Mesenchymal stem cell (in vitro differentiated cells and primary cell): ENCODE results near the gene PIGN.

Source experiments
- DNase-seq: peaks from one replicate; pipeline ENCODE4 v3.0.0-alpha.2; 2013
- H2AFZ ChIP-seq: one replicate; pipeline ENCODE4 v1.6.1; 2013; ENCODE audit warnings: low read depth, mild to moderate bottlenecking, control low read depth, inconsistent platforms, low read length, moderate library complexity
- H2AK5ac ChIP-seq: 2 replicates; pipeline ENCODE4 v1.6.1; 2013; ENCODE audit warnings: low read length, moderate library complexity, mild to moderate bottlenecking, inconsistent platforms; ENCODE audit not compliant: severe bottlenecking
- H2BK120ac ChIP-seq: one replicate; pipeline ENCODE4 v1.6.1; 2013; ENCODE audit warnings: low read depth, mild to moderate bottlenecking, inconsistent platforms, low read length, moderate library complexity
- H2BK12ac ChIP-seq, 2 experiments: one replicate each; pipeline ENCODE4 v1.6.1; 2013; ENCODE audit warnings: inconsistent platforms in 2 of 2, low read length in 2 of 2, mild to moderate bottlenecking in 2 of 2, moderate library complexity in 2 of 2, control low read depth in 1 of 2
- H2BK15ac ChIP-seq: one replicate; pipeline ENCODE4 v1.6.1; 2013; ENCODE audit warnings: mild to moderate bottlenecking, low read depth, inconsistent platforms; ENCODE audit not compliant: poor library complexity, severe bottlenecking
- H2BK5ac ChIP-seq: 2 replicates; pipeline ENCODE4 v1.6.1; 2013; ENCODE audit warnings: low read depth, mild to moderate bottlenecking, low read length, control low read depth, inconsistent platforms; ENCODE audit not compliant: poor library complexity, severe bottlenecking
- H3K14ac ChIP-seq, 2 experiments: one replicate each; pipeline ENCODE4 v1.6.1; 2013; ENCODE audit warnings: inconsistent platforms in 2 of 2, low read length in 2 of 2, control low read depth in 1 of 2, mild to moderate bottlenecking in 1 of 2, moderate library complexity in 1 of 2
- H3K18ac ChIP-seq, 2 experiments: one replicate each; pipeline ENCODE4 v1.6.1; 2013; ENCODE audit warnings: inconsistent platforms in 2 of 2, low read length in 2 of 2, control low read depth in 1 of 2, low read depth in 1 of 2, mild to moderate bottlenecking in 1 of 2
- H3K23ac ChIP-seq, 2 experiments: one replicate each; pipeline ENCODE4 v1.6.1; 2013; ENCODE audit warnings: inconsistent platforms in 2 of 2, low read length in 2 of 2, mild to moderate bottlenecking in 2 of 2, moderate library complexity in 2 of 2, control low read depth in 1 of 2
- H3K27ac ChIP-seq: 2 replicates; pipeline ENCODE4 v1.5.1; 2013; ENCODE audit warnings: mild to moderate bottlenecking, moderate library complexity, low read length, control low read depth, inconsistent platforms; ENCODE audit not compliant: poor library complexity, severe bottlenecking
- H3K27me3 ChIP-seq, 2 experiments: 2 replicates each; pipeline versions ENCODE4 v1.6.1 to v1.7.0; 2013; ENCODE audit warnings: low read length in 2 of 2, mild to moderate bottlenecking in 2 of 2, moderate library complexity in 2 of 2, control low read depth in 1 of 2, inconsistent platforms in 1 of 2; ENCODE audit not compliant: control insufficient read depth in 1 of 2, insufficient read depth in 1 of 2
- H3K36me3 ChIP-seq, 2 experiments: 2 replicates each; pipeline versions ENCODE4 v1.6.1 to v1.7.0; 2013; ENCODE audit warnings: low read length in 2 of 2, control low read depth in 1 of 2, inconsistent platforms in 1 of 2, low read depth in 1 of 2, mild to moderate bottlenecking in 1 of 2; ENCODE audit not compliant: insufficient read depth in 2 of 2, control insufficient read depth in 1 of 2
- H3K4ac ChIP-seq, 2 experiments: one replicate each; pipeline ENCODE4 v1.6.1; 2013; ENCODE audit warnings: inconsistent platforms in 2 of 2, low read length in 2 of 2, mild to moderate bottlenecking in 2 of 2, moderate library complexity in 2 of 2, control low read depth in 1 of 2, low read depth in 1 of 2
- H3K4me1 ChIP-seq: 2 replicates; pipeline ENCODE4 v1.6.1; 2013; ENCODE audit warnings: low read depth, low read length, control low read depth; ENCODE audit not compliant: control insufficient read depth, insufficient read depth
- H3K4me2 ChIP-seq: 2 replicates; pipeline ENCODE4 v1.6.1; 2013; ENCODE audit warnings: low read length, mild to moderate bottlenecking, inconsistent platforms; ENCODE audit not compliant: poor library complexity, severe bottlenecking
- H3K4me3 ChIP-seq, 2 experiments: 2 replicates each; pipeline versions ENCODE4 v1.5.1 to v1.7.0; 2013; ENCODE audit warnings: low read length in 2 of 2, mild to moderate bottlenecking in 2 of 2, control low read depth in 1 of 2, low read depth in 1 of 2; ENCODE audit not compliant: insufficient read depth in 1 of 2
- H3K79me1 ChIP-seq: replicated peaks from 2 replicates; pipeline ENCODE4 v1.6.1; 2013; ENCODE audit warnings: mild to moderate bottlenecking, control low read depth, low read length, inconsistent platforms; ENCODE audit not compliant: poor library complexity, severe bottlenecking
- H3K9ac ChIP-seq: 2 replicates; pipeline ENCODE4 v1.7.0; 2013; ENCODE audit warnings: mild to moderate bottlenecking, low read length, moderate library complexity
- H3K9me3 ChIP-seq: 2 replicates; pipeline ENCODE4 v1.7.0; 2013; ENCODE audit warnings: mild to moderate bottlenecking, low read length; ENCODE audit not compliant: control insufficient read depth
- H4K8ac ChIP-seq: one replicate; pipeline ENCODE4 v1.6.1; 2013; ENCODE audit warnings: inconsistent platforms, mild to moderate bottlenecking, low read length, moderate library complexity
- H4K91ac ChIP-seq: one replicate; pipeline ENCODE4 v1.6.1; 2013; ENCODE audit warnings: mild to moderate bottlenecking, low read length, inconsistent platforms
- WGBS: methylation state at CpG from one replicate; pipeline ENCODE4 v1.1.7; 2013; ENCODE audit warnings: mixed read lengths; 5-methylcytosine and 5-hydroxymethylcytosine counted together

PIGN gene

DNA sequence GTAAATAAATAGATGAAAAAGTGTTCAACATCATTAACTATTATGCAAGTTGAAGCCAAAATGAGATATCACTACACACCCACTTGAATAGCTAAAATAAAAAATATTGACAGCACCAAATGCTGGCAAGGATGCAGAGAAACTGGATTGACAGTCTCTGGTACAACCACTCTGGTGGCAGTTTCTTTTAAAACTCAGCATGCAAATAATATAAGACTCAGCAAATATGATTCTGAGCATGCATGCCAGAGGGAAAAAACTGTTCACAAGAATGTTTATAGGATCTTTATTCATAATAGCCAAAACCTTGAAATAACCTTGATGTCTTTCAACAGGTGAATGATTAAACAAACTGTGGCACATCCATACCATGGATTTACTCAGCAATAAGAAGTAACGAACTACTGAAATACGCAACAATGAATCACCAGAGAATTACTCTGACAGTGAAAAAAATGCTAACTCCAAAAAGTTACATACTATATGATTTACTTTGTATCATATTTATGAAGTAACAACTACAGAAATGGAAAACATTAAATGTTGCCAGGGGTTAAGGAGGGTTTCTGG, 131.8 kb downstream of the PIGN start:
- Histone ChIP-seq H3K27ac (no peak overlapping the region), H3K23ac (no peak overlapping the region), H3K9me3 (peaks cover 5% of the 10 kb centered on the region), H3K79me1 (no peaks in the 10 kb centered on the region), H3K4me3 (no peak overlapping the region), H4K91ac (no peak overlapping the region), H2BK15ac (no peak overlapping the region), H2BK5ac (no peak overlapping the region), H2BK120ac (no peak overlapping the region), H2AFZ (no peak overlapping the region), H3K27me3 (no peaks in the 10 kb centered on the region), H3K4ac (no peak overlapping the region), H3K4me2 (no peak overlapping the region), H2AK5ac (no peak overlapping the region), H3K36me3 (peaks cover 0 to 3% of the 10 kb centered on the region in 2 experiments), H3K9ac (no peak overlapping the region), H4K8ac (no peak overlapping the region), H3K14ac (no peak overlapping the region), H3K18ac (no peak overlapping the region), H2BK12ac (no peak overlapping the region), H3K4me1 (peaks cover 1% of the 10 kb centered on the region)
- DNase-seq, result no peak
- WGBS, result 95% methylated on average over 2 of the region's 2 CpGs

DNA sequence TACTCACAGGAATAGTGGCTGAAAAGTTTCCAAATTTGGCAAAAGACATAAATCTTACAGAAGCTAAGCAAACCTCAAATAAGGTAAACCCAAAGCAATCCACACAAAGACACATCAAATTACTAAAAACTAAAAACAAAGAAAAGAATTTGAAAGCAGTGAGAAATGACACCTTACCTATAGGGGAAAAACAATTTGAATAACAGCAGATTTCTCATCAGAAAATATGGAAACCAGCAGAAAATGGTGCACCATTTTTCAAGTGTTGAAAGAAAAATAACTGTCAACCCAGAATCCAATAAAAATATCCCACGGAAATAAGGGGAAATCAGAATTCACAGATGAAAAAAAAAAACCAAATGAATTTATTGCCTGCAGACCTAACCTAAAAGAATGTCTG, 138.6 kb downstream of the PIGN start:
- peaks cover 22% of the 10 kb centered on the region for H3K9me3 ChIP-seq
- no peak overlapping the region for H2BK12ac ChIP-seq
- H3K79me1 ChIP-seq, result no peaks in the 10 kb centered on the region
- no peak overlapping the region for H4K91ac ChIP-seq
- H4K8ac ChIP-seq, result no peak overlapping the region
- H2BK120ac ChIP-seq, result no peak overlapping the region
- H3K4me1 ChIP-seq, result no peaks in the 10 kb centered on the region
- no peak overlapping the region for H3K4ac ChIP-seq
- no peak overlapping the region for H3K18ac ChIP-seq
- peaks cover 0 to 16% of the 10 kb centered on the region in 2 experiments for H3K36me3 ChIP-seq
- H3K27me3 ChIP-seq, result no peaks in the 10 kb centered on the region
- no peak overlapping the region for H2BK5ac ChIP-seq
- no peak overlapping the region for H2AK5ac ChIP-seq
- no peak overlapping the region for H3K4me2 ChIP-seq
- no peak overlapping the region for H3K9ac ChIP-seq
- H3K27ac ChIP-seq, result no peak overlapping the region
- H3K4me3 ChIP-seq, result no peak overlapping the region
- no CpG with 5 or more reads among the region's 1 CpG for WGBS
- H3K23ac ChIP-seq, result no peak overlapping the region
- H2BK15ac ChIP-seq, result no peak overlapping the region
- H2AFZ ChIP-seq, result no peak overlapping the region
- no peak overlapping the region for H3K14ac ChIP-seq
- no peak for DNase-seq

- Histone ChIP-seq H3K4ac (no peak overlapping the region), H3K4me2 (no peak overlapping the region), H3K27ac (no peak overlapping the region), H2BK15ac (no peak overlapping the region), H2BK12ac (no peak overlapping the region), H2BK5ac (no peak overlapping the region), H3K18ac (no peak overlapping the region), H3K4me1 (no peaks in the 10 kb centered on the region), H4K8ac (no peak overlapping the region), H2AFZ (no peak overlapping the region), H4K91ac (no peak overlapping the region), H2BK120ac (no peak overlapping the region), H2AK5ac (no peak overlapping the region), H3K4me3 (no peak overlapping the region), H3K9ac (no peak overlapping the region), H3K23ac (no peak overlapping the region), H3K9me3 (peaks cover 22% of the 10 kb centered on the region), H3K27me3 (no peaks in the 10 kb centered on the region), H3K79me1 (no peaks in the 10 kb centered on the region), H3K14ac (no peak overlapping the region), H3K36me3 (peaks cover 0 to 16% of the 10 kb centered on the region in 2 experiments)
- no peak for DNase-seq
- WGBS, result 96% methylated on average over 2 of the region's 2 CpGs
Measured at GRCh38 chr18:62045316-62045715, 141.5 kb downstream of the PIGN start.

GRCh38 chr18:62044490-62045000, 142.3 kb downstream of the PIGN start:
- DNase-seq, result no peak
- H3K14ac ChIP-seq, result no peak overlapping the region

More at GRCh38 chr18:62044490-62045000, 142.3 kb downstream of the PIGN start:
- H3K23ac ChIP-seq, result no peak overlapping the region
- no peak overlapping the region for H2BK5ac ChIP-seq
- H3K18ac ChIP-seq, result no peak overlapping the region
- no peak overlapping the region for H2BK120ac ChIP-seq
- H4K8ac ChIP-seq, result no peak overlapping the region
- H3K27me3 ChIP-seq, result no peaks in the 10 kb centered on the region
- no peak overlapping the region for H3K4me2 ChIP-seq
- no peaks in the 10 kb centered on the region for H3K4me1 ChIP-seq
- peaks cover 22% of the 10 kb centered on the region for H3K9me3 ChIP-seq
- no peak overlapping the region for H3K4me3 ChIP-seq
- no peak overlapping the region for H2BK12ac ChIP-seq
- H3K4ac ChIP-seq, result no peak overlapping the region
- H3K27ac ChIP-seq, result no peak overlapping the region
- H3K79me1 ChIP-seq, result no peaks in the 10 kb centered on the region
- WGBS, result no CpG with 5 or more reads among the region's 2 CpGs
- no peak overlapping the region for H4K91ac ChIP-seq
- peaks cover 0 to 16% of the 10 kb centered on the region in 2 experiments for H3K36me3 ChIP-seq
- no peak overlapping the region for H3K9ac ChIP-seq
- no peak overlapping the region for H2BK15ac ChIP-seq
- H2AK5ac ChIP-seq, result no peak overlapping the region
- no peak overlapping the region for H2AFZ ChIP-seq
